D721Med (cell line): ENCODE results near the gene KCNH3.

Experiments used
- DNase-seq: peaks from one replicate; pipeline ENCODE4 v3.0.0; 2011; ENCODE audit warnings: low spot score; ENCODE audit not compliant: insufficient read length
- FAIRE-seq: peaks from 2 replicates; lab custom pipeline; 2011; peaks lifted over from hg19 to GRCh38; lab: Jason Lieb, UNC
- TF ChIP-seq, protein P1 (sequence below): IDR thresholded peaks from 2 replicates; pipeline ENCODE4 v1.5.1; 2012; ENCODE audit warnings: mild to moderate bottlenecking, control low read depth; ENCODE audit not compliant: insufficient read depth; ENCODE audit errors: missing control alignments

The KCNH3 gene

DNA sequence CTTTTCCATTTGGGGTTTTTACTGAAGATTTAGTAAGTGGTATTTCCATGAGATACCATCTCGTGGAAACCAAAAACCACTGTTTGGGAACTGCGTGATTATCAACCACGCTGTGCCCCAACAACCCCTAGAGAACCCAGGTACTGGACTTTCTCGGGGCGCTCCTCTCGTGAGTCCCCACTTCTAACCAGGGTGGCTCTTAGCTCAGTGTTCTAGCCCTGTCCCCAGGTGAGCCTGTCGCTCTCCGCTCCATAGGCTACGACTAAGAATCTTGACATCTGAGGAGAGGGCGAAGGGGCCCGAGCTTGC is 28.4 kb downstream of the KCNH3 start:
- no peak for DNase-seq
- FAIRE-seq = no peak
- TF ChIP-seq, protein P1, sequence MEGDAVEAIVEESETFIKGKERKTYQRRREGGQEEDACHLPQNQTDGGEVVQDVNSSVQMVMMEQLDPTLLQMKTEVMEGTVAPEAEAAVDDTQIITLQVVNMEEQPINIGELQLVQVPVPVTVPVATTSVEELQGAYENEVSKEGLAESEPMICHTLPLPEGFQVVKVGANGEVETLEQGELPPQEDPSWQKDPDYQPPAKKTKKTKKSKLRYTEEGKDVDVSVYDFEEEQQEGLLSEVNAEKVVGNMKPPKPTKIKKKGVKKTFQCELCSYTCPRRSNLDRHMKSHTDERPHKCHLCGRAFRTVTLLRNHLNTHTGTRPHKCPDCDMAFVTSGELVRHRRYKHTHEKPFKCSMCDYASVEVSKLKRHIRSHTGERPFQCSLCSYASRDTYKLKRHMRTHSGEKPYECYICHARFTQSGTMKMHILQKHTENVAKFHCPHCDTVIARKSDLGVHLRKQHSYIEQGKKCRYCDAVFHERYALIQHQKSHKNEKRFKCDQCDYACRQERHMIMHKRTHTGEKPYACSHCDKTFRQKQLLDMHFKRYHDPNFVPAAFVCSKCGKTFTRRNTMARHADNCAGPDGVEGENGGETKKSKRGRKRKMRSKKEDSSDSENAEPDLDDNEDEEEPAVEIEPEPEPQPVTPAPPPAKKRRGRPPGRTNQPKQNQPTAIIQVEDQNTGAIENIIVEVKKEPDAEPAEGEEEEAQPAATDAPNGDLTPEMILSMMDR = no peak

DNA sequence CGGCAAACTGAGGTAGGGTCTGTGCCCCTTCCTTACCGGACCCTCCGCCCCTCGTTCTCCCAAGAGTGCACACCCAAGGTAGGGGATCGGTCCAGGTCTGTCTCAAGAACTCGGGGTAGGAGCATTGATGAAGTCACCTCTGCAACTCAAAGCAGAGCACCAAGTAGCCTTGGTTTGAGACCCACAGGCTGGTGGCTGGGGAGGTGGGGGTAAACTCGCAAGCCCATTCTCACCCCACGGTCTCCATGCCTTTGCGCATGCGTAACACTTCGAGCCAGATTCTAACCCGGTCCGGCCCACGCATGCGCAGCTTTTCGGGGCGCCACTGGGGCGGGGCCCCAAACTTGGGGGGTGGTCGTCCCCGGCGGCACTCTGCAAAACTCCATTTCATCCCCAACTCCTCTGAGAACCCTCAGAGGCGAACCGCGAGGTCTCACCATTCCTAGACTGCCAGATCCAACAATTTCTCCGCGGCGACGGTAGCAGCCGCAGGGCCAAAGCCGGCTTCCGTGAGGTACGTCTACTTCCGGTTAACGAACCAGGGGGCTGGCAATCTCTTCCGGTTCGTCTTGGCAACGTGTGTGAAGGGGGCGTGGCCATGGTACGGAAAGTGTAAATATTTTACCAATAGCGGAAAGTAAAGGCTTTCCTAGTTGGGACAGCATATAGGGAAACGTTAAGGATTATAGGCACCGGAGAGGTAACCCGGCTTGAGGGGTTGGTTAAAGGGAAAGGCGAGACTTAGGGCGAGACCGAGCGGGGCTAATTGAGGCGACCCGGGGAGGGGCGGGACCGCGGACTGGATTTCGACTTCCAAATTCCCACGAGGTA is 29.0 kb downstream of the KCNH3 start, which contains the start of gene MCRS1:
TSS of gene MCRS1 (minus strand) at position 532 of the 831 bp plus-strand sequence. CDS start 1,411 bp downstream, outside the sequence.
- FAIRE-seq (no peak), DNase-seq (peak; percentile 98)
- TF ChIP-seq, protein P1 = no peak

DNA sequence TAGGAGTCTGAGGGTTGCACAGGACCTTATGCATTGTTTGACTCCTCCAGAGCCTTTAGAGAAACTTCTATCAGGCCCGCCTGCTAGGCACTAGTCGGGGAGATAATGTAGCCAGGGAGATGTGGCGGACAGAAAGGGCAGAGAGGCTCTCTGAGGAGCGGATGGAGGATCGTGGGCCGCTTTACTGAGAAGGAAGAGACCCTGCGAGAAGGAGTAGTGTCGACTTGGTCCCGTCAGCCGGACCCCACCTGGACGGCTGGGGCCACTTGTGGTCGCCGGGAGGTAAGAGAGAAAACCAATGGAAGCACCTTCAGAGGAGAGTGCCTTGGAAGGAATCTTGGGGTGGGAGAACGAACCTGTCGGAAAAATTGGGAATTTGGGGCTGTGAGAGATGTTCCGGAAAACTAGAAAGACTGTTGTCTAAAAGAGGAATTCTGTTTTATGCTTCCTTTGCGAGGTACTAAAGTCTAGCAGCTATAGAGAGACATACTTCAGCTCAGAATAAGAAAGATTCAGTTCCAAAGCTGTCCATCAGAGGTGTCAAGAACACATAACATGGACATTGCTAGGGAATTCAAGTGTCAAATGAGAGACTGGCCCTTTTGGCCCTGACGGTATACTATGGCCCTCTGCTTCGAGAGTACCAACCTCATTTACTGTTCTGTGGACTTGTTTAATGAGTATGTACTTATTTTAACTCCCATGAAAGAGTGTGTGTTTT is 29.8 kb downstream of the KCNH3 start:
- FAIRE-seq = no peak
- TF ChIP-seq, protein P1 = no peak
- DNase-seq = no peak

DNA sequence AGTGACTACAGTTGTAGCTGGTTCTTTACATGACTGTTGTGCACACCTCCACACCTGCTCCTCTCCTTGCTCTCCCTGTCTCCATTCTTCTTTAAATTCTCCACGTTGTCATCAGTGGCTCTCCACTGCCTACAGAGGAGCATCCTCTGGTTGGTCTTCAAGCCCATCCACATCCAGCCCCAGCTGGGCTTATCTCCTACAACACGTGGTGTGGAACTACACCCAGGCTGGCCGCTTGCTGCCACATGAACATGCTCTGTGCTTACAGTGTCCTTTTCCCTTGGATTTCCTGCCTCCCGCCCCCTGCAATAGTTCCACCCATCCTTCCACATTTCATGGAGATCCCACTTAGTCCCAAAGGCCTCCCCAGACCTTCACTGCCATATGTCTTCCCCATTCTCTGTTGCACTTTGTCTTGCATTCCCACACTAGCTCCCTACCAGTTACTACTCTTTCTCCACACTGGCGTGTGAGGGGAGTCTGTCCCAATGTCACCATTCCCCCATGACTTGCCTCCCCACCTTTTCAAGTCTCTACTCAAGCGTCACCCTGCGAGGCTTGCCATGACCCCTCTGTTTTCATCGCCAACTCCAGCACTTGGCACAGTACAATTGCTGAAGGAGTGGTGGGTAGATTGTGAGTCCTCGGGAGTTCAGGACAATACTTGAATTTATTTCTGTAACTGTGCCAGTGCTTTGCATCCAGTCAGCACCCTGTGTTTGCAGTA is 38.9 kb downstream of the KCNH3 start:
- FAIRE-seq (no peak), DNase-seq (no peak)
- TF ChIP-seq, protein P1 = no peak

DNA sequence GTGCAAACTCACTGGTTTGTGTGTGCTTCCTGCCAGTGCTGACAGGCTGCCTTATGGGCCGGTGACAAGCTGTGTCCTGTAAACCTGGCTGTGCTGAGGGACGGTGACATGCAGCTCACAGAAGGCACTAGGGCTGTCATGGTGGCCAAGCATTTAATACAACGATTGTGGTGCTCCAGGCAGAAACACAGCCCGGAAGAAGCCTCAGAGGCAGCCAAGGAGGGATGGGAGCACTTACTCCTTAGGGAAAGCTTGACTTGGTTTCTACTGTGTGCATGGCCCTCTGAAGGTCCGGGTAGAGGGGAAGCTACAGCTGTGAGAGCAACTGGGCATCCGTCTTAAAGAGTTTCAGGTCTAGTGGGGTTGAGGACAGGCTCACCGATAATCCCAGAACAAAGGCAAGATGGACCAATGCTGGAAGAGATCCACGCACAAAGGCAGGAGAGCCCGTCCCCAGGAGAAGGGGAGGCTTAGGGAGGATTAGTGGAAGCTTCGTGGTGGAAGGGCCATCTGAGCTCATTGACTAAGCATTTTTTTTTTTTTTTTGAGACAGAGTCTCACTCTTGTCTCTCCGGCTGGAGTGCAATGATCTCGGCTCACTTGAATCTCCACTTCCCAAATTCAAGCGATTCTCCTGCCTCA is 39.8 kb downstream of the KCNH3 start:
- TF ChIP-seq, protein P1 = no peak
- peak; percentile 67 for DNase-seq
- peak; percentile 44 for FAIRE-seq

DNA sequence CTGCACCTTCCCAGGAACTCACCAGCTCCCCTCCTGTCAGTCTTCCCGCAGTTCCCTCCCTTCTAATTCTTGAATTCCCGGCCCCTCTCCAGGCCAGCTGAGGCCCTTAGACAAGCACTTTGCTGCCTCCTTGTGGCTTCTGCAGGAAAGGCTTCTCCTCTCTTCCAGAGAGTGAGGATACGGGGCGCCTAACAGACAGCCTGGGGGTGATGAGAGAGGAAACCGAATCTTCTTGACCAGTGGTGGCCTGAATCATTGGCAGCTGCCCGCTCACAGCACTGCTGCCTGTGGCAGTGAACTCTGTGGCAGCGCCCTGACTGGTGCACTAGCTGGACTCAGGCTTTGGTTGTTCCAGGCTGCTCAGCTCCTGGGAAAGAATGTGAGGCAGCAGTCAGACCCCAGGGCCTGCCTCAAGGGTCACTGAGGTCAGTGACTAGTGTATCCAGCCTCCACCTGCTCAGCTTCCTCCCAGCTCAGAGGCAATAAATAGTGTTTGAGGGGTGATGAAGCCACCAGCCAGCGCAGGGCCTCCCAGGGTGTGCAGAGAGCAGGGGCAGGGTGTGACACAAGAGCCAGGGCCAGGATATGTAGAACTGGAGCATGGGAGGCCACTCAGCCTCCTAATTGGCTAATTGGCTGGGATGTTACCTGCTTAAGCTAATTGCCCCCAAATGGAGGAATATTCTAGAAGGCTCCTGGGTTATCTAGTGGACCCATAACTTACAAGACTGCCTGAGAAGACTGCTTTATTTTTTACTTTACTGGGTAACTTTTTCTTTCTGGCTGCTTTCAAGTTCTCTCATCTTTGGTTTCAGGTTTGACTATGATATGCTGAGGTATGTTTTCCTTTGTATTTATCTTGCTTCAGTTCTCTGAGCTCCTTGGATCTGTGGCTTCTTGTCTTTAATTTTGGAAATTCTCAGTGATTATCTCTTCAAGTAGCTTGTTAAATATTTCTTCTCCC is 42.0 kb downstream of the KCNH3 start:
- DNase-seq (peak; percentile 70), FAIRE-seq (no peak)
- TF ChIP-seq, protein P1 = peak; percentile 97
